Activated CD8-positive, alpha-beta T cell treated with anti-CD3 and anti-CD28 coated beads for 36 hours (primary cell): ENCODE results near the gene NT5DC3. TPM values are rescaled to one million over a fixed set of nuclear protein-coding genes. Genes with fewer than 3 reads are reported as not detected.

ENCODE experiments used
- ATAC-seq: fragments of 200-7000 bp; cut with Tn5 transposase; one replicate; pipeline ENCODE4 v1.10.0; 2021; ENCODE audit warnings: mild to moderate bottlenecking, moderate library complexity
- CTCF ChIA-PET: fragments of 350-600 bp; sonication (Branson Sonifier 250); formaldehyde crosslinking; loops from one replicate; lab custom pipeline; 2021; ENCODE audit warnings: antibody characterized with exemption; lab: Charles Lee
- POLR2A ChIA-PET: fragments of 350-600 bp; sonication (Branson Sonifier 250); formaldehyde crosslinking; loops from one replicate; lab custom pipeline; 2021; ENCODE audit warnings: antibody characterized with exemption; lab: Charles Lee
- DNase-seq: peaks from one replicate; pipeline ENCODE4 v3.0.0-alpha.2; 2020
- H3K27ac Mint-ChIP-seq: one replicate; pipeline ENCODE4 v1.8.0; 2021; ENCODE audit warnings: mild to moderate bottlenecking, mixed read lengths
- H3K27me3 Mint-ChIP-seq: one replicate; pipeline ENCODE4 v1.8.0; 2021; ENCODE audit warnings: mixed read lengths
- H3K36me3 Mint-ChIP-seq: one replicate; pipeline ENCODE4 v1.8.0; 2021; ENCODE audit warnings: low read depth, mixed read lengths
- H3K4me1 Mint-ChIP-seq: one replicate; pipeline ENCODE4 v1.8.0; 2021; ENCODE audit warnings: low read depth, mixed read lengths
- H3K4me3 Mint-ChIP-seq: one replicate; pipeline ENCODE4 v1.8.0; 2021; ENCODE audit warnings: mild to moderate bottlenecking, moderate library complexity, mixed read lengths
- H3K9me3 Mint-ChIP-seq: one replicate; pipeline ENCODE4 v1.8.0; 2021; ENCODE audit warnings: mixed read lengths
- intact Hi-C: fragments of 100-400 bp; cut with micrococcal nuclease; formaldehyde crosslinking; loops from one replicate; pipeline ENCODE4 v1.10.0; 2022
- total RNA-seq, 2 experiments: library from RNA; stranded (reverse); gene quantifications; one replicate each; pipeline ENCODE4 v1.2.3, GENCODE V29; 2021
- TF ChIP-seq, protein P1 (sequence below): fragments of 200-600 bp; IDR thresholded peaks from one replicate; pipeline ENCODE4 v1.8.0; 2022; ENCODE audit warnings: antibody characterized with exemption, mild to moderate bottlenecking

NT5DC3 gene
- total RNA-seq, 2 experiments from 2014 or later = 8.6 to 9.4 TPM

GRCh38 chr12:103824290-103824689 is 16.7 kb downstream of the NT5DC3 start:
- ChIA-PET CTCF (no interaction called here), POLR2A (no interaction called here)
- intact Hi-C loops = no loop called here
- DNase-seq (no peak), ATAC-seq (no peak)
- Mint-ChIP-seq H3K9me3 (no peaks in the 10 kb centered on the region), H3K27ac (no peak overlapping the region), H3K27me3 (no peaks in the 10 kb centered on the region), H3K4me1 (peaks cover 3% of the 10 kb centered on the region), H3K4me3 (no peak overlapping the region), H3K36me3 (peaks cover 10% of the 10 kb centered on the region)
- TF ChIP-seq, protein P1, sequence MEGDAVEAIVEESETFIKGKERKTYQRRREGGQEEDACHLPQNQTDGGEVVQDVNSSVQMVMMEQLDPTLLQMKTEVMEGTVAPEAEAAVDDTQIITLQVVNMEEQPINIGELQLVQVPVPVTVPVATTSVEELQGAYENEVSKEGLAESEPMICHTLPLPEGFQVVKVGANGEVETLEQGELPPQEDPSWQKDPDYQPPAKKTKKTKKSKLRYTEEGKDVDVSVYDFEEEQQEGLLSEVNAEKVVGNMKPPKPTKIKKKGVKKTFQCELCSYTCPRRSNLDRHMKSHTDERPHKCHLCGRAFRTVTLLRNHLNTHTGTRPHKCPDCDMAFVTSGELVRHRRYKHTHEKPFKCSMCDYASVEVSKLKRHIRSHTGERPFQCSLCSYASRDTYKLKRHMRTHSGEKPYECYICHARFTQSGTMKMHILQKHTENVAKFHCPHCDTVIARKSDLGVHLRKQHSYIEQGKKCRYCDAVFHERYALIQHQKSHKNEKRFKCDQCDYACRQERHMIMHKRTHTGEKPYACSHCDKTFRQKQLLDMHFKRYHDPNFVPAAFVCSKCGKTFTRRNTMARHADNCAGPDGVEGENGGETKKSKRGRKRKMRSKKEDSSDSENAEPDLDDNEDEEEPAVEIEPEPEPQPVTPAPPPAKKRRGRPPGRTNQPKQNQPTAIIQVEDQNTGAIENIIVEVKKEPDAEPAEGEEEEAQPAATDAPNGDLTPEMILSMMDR = no peak

- ChIA-PET CTCF (no interaction called here), POLR2A (no interaction called here)
- ATAC-seq (no peak), DNase-seq (no peak)
- H3K9me3 Mint-ChIP-seq = no peaks in the 10 kb centered on the region
- no peaks in the 10 kb centered on the region for H3K27me3 Mint-ChIP-seq
- peaks cover 10% of the 10 kb centered on the region for H3K36me3 Mint-ChIP-seq
- peaks cover 5% of the 10 kb centered on the region for H3K4me1 Mint-ChIP-seq
- no peak overlapping the region for H3K4me3 Mint-ChIP-seq
- H3K27ac Mint-ChIP-seq = no peak overlapping the region
- TF ChIP-seq, protein P1 = no peak
- intact Hi-C loops = no loop called here
Measured at GRCh38 chr12:103823871-103824270, 17.2 kb downstream of the NT5DC3 start.

GRCh38 chr12:103821773-103822172 is 19.3 kb downstream of the NT5DC3 start:
- Mint-ChIP-seq H3K27ac (no peak overlapping the region), H3K4me3 (no peak overlapping the region), H3K36me3 (peaks cover 10% of the 10 kb centered on the region), H3K4me1 (peaks cover 5% of the 10 kb centered on the region), H3K9me3 (no peaks in the 10 kb centered on the region), H3K27me3 (no peaks in the 10 kb centered on the region)
- POLR2A ChIA-PET = no interaction called here
- intact Hi-C loops = no loop called here
- no peak for ATAC-seq
- CTCF ChIA-PET = no interaction called here
- DNase-seq = no peak
- TF ChIP-seq, protein P1 = no peak

GRCh38 chr12:103820881-103821489 is 20.0 kb downstream of the NT5DC3 start:
- no peak overlapping the region for H3K27ac Mint-ChIP-seq
- CTCF ChIA-PET = no interaction called here

GRCh38 chr12:103820361-103820760 is 20.7 kb downstream of the NT5DC3 start:
- intact Hi-C loops = no loop called here
- no peak for ATAC-seq

More at GRCh38 chr12:103820881-103821489, 20.0 kb downstream of the NT5DC3 start:
- Mint-ChIP-seq H3K27me3 (no peaks in the 10 kb centered on the region), H3K9me3 (no peaks in the 10 kb centered on the region), H3K4me3 (no peak overlapping the region), H3K4me1 (peaks cover 8% of the 10 kb centered on the region), H3K36me3 (peaks cover 10% of the 10 kb centered on the region)
- intact Hi-C loops = no loop called here
- TF ChIP-seq, protein P1 = no peak
- DNase-seq = no peak
- ATAC-seq = no peak
- POLR2A ChIA-PET = no interaction called here

More at GRCh38 chr12:103820361-103820760, 20.7 kb downstream of the NT5DC3 start:
- no peak overlapping the region for H3K4me3 Mint-ChIP-seq
- POLR2A ChIA-PET = no interaction called here
- no peaks in the 10 kb centered on the region for H3K27me3 Mint-ChIP-seq
- TF ChIP-seq, protein P1 = no peak
- H3K27ac Mint-ChIP-seq = no peak overlapping the region
- CTCF ChIA-PET = no interaction called here
- H3K4me1 Mint-ChIP-seq = peaks cover 8% of the 10 kb centered on the region
- H3K36me3 Mint-ChIP-seq = peaks cover 10% of the 10 kb centered on the region
- DNase-seq = no peak
- no peaks in the 10 kb centered on the region for H3K9me3 Mint-ChIP-seq
